Gastrocnemius medialis (tissue), 4 donors: ENCODE data around the gene SDC3.

Experiments used
- CTCF ChIP-seq, 5 experiments: fragments of 450-650 bp in 3 of 5; fragments of 200-600 bp in 2 of 5; sonication (generic) in 2 of 5; IDR thresholded peaks in 4 of 5; conservative IDR thresholded peaks in 1 of 5; 1 replicate in 4 of 5; 2 replicates in 1 of 5; pipeline ENCODE4 v1.5.1; 2016 to 2019; ENCODE audit warnings: antibody characterized with exemption in 5 of 5, mild to moderate bottlenecking in 3 of 5, moderate library complexity in 3 of 5
- POLR2A ChIP-seq, 2 donors: fragments of 450-650 bp; IDR thresholded peaks; one replicate each; pipeline ENCODE4 v1.6.1; 2017; ENCODE audit warnings: antibody characterized with exemption in 2 of 2, mild to moderate bottlenecking in 2 of 2, moderate library complexity in 2 of 2

- TF ChIP-seq CTCF (IDR thresholded peaks at IDR 0.05 in 4 of 5, conservative IDR thresholded peaks at IDR 0.05 in 1 of 5) (no peak), POLR2A (IDR thresholded peaks at IDR 0.05) (no peak)
Measured at GRCh38 chr1:30824736-30825429, 83.7 kb downstream of the SDC3 start.
